H9 (cell line): ENCODE results near the gene BCAP29. TPM values are rescaled to one million over a fixed set of nuclear protein-coding genes. Genes with fewer than 3 reads are reported as not detected.
A peak's percentile ranks its signal among the peaks of the same experiment; 100 is the strongest.

ENCODE experiments used
- DNase-seq: peaks from one replicate; pipeline ENCODE4 v3.0.0-alpha.2; 2017
- H2AFZ ChIP-seq: one replicate; pipeline ENCODE4 v1.6.1; 2013; ENCODE audit warnings: mild to moderate bottlenecking, low read length, control low read depth, moderate library complexity
- H2AK5ac ChIP-seq: 2 replicates; pipeline ENCODE4 v1.6.1; 2013; ENCODE audit warnings: low read length, control low read depth, mixed read lengths; ENCODE audit not compliant: insufficient read length
- H2BK120ac ChIP-seq: one replicate; pipeline ENCODE4 v1.6.1; 2013; ENCODE audit warnings: low read depth, mild to moderate bottlenecking, low read length, control low read depth, inconsistent platforms; ENCODE audit not compliant: poor library complexity, severe bottlenecking
- H2BK12ac ChIP-seq: 2 replicates; pipeline ENCODE4 v1.6.1; 2013; ENCODE audit warnings: low read length, control low read depth, mixed read lengths, low read depth; ENCODE audit not compliant: insufficient read length
- H2BK15ac ChIP-seq: 2 replicates; pipeline ENCODE4 v1.6.1; 2013; ENCODE audit warnings: low read depth, low read length, control low read depth
- H2BK20ac ChIP-seq: one replicate; pipeline ENCODE4 v1.6.1; 2013; ENCODE audit warnings: low read depth, mild to moderate bottlenecking, low read length, control low read depth, inconsistent platforms; ENCODE audit not compliant: poor library complexity, severe bottlenecking
- H2BK5ac ChIP-seq: 2 replicates; pipeline ENCODE4 v1.6.1; 2013; ENCODE audit warnings: low read length, control low read depth, mixed read lengths; ENCODE audit not compliant: insufficient read length
- H3K14ac ChIP-seq: 2 replicates; pipeline ENCODE4 v1.6.1; 2013; ENCODE audit warnings: low read length, control low read depth; ENCODE audit not compliant: insufficient read depth
- H3K18ac ChIP-seq: 2 replicates; pipeline ENCODE4 v1.6.1; 2013; ENCODE audit warnings: low read depth, mild to moderate bottlenecking, mixed read lengths, low read length, control low read depth; ENCODE audit not compliant: insufficient read length
- H3K23ac ChIP-seq: 2 replicates; pipeline ENCODE4 v1.6.1; 2013; ENCODE audit warnings: low read length, control low read depth, mixed read lengths, low read depth; ENCODE audit not compliant: insufficient read length
- H3K23me2 ChIP-seq: 2 replicates; pipeline ENCODE4 v1.6.1; 2013; ENCODE audit warnings: low read depth, mild to moderate bottlenecking, mixed read lengths, low read length, control low read depth; ENCODE audit not compliant: insufficient read length, poor library complexity, severe bottlenecking
- H3K27ac ChIP-seq: 2 replicates; pipeline ENCODE4 v1.5.1; 2013; ENCODE audit warnings: low read length, control low read depth, mixed read lengths, low read depth; ENCODE audit not compliant: insufficient read length
- H3K27me3 ChIP-seq: 2 replicates; pipeline ENCODE4 v1.6.1; 2013; ENCODE audit warnings: low read length, control low read depth, inconsistent platforms; ENCODE audit not compliant: insufficient read depth
- H3K4ac ChIP-seq: 2 replicates; pipeline ENCODE4 v1.6.1; 2013; ENCODE audit warnings: low read depth, mild to moderate bottlenecking, control low read depth, inconsistent platforms, low read length, moderate library complexity
- H3K4me1 ChIP-seq: 2 replicates; pipeline ENCODE4 v1.6.1; 2013; ENCODE audit warnings: low read length, control low read depth, inconsistent platforms; ENCODE audit not compliant: insufficient read depth
- H3K4me2 ChIP-seq: 2 replicates; pipeline ENCODE4 v1.6.1; 2013; ENCODE audit warnings: low read length, control low read depth, mixed read lengths; ENCODE audit not compliant: insufficient read length, insufficient read depth
- H3K56ac ChIP-seq: 2 replicates; pipeline ENCODE4 v1.6.1; 2013; ENCODE audit warnings: low read depth, mild to moderate bottlenecking, mixed read lengths, low read length, control low read depth; ENCODE audit not compliant: insufficient read length
- H3K79me1 ChIP-seq: 2 replicates; pipeline ENCODE4 v1.6.1; 2013; ENCODE audit warnings: low read depth, mild to moderate bottlenecking, moderate library complexity, low read length, control low read depth, inconsistent platforms; ENCODE audit not compliant: insufficient read depth, poor library complexity, severe bottlenecking
- H3K79me2 ChIP-seq: 2 replicates; pipeline ENCODE4 v1.6.1; 2013; ENCODE audit warnings: low read length, control low read depth, inconsistent platforms; ENCODE audit not compliant: insufficient read depth
- H3K9ac ChIP-seq: 2 replicates; pipeline ENCODE4 v1.6.1; 2013; ENCODE audit warnings: low read length, control low read depth, mixed read lengths; ENCODE audit not compliant: insufficient read length; ENCODE audit errors: extremely low read depth
- H3K9me3 ChIP-seq: one replicate; pipeline ENCODE4 v1.6.1; 2013; ENCODE audit warnings: low read depth, low read length, inconsistent platforms; ENCODE audit not compliant: control insufficient read depth
- H3T11ph ChIP-seq: one replicate; pipeline ENCODE4 v1.6.1; 2013; ENCODE audit warnings: mild to moderate bottlenecking, low read length, control low read depth, inconsistent platforms
- H4K20me1 ChIP-seq: one replicate; pipeline ENCODE4 v1.6.1; 2013; ENCODE audit not compliant: control insufficient read depth, insufficient read length, insufficient read depth
- H4K5ac ChIP-seq: 2 replicates; pipeline ENCODE4 v1.6.1; 2013; ENCODE audit warnings: low read depth, mild to moderate bottlenecking, mixed read lengths, low read length, control low read depth; ENCODE audit not compliant: insufficient read length
- H4K8ac ChIP-seq: replicated peaks from 2 replicates; pipeline ENCODE4 v1.6.1; 2013; ENCODE audit warnings: low read length, control low read depth, mixed read lengths, low read depth; ENCODE audit not compliant: insufficient read length
- H4K91ac ChIP-seq: 2 replicates; pipeline ENCODE4 v1.6.1; 2013; ENCODE audit warnings: low read depth, mild to moderate bottlenecking, moderate library complexity, mixed read lengths, low read length, control low read depth; ENCODE audit not compliant: insufficient read length
- H3K27ac Mint-ChIP-seq, 3 experiments: 2 replicates in 2 of 3; 3 replicates in 1 of 3; pipeline ENCODE4 v1.8.0; 2020 to 2021; ENCODE audit warnings: mixed read lengths in 3 of 3, mild to moderate bottlenecking in 1 of 3, moderate library complexity in 1 of 3
- H3K27me3 Mint-ChIP-seq: 2 replicates; pipeline ENCODE4 v1.8.0; 2021; ENCODE audit warnings: low read depth, mild to moderate bottlenecking, moderate library complexity, mixed read lengths
- H3K36me3 Mint-ChIP-seq, 3 experiments: 2 replicates in 2 of 3; 3 replicates in 1 of 3; pipeline ENCODE4 v1.8.0; 2020 to 2021; ENCODE audit warnings: low read depth in 3 of 3, mixed read lengths in 3 of 3; ENCODE audit not compliant: insufficient read depth in 1 of 3
- H3K4me1 Mint-ChIP-seq, 2 experiments: 2 replicates each; pipeline ENCODE4 v1.8.0; 2020; ENCODE audit warnings: mixed read lengths in 2 of 2
- H3K4me3 Mint-ChIP-seq, 2 experiments: 2 replicates in 1 of 2; 3 replicates in 1 of 2; pipeline ENCODE4 v1.8.0; 2020 to 2021; ENCODE audit warnings: mild to moderate bottlenecking in 2 of 2, mixed read lengths in 2 of 2, moderate library complexity in 1 of 2
- H3K9me3 Mint-ChIP-seq, 2 experiments: 2 replicates in 1 of 2; 3 replicates in 1 of 2; pipeline ENCODE4 v1.8.0; 2020; ENCODE audit warnings: mild to moderate bottlenecking in 2 of 2, mixed read lengths in 2 of 2, moderate library complexity in 1 of 2
- WGBS: extraction: QIAGEN DNeasy Blood & Tissue Kit; methylation state at CpG from one replicate; pipeline ENCODE4 v1.1.7; 2013; ENCODE audit warnings: missing lambda C conversion rate, low lambda C conversion rate, mixed read lengths; ENCODE audit not compliant: insufficient read length; ENCODE audit errors: extremely low coverage; 5-methylcytosine and 5-hydroxymethylcytosine counted together
- total RNA-seq: library from RNA; stranded (reverse); gene quantifications from 2 replicates; pipeline ENCODE4 v1.2.1, GENCODE V29; 2021
- TF ChIP-seq, protein P1 (sequence below): fragments of 200-600 bp; sonication (generic); conservative IDR thresholded peaks from 3 replicates; pipeline ENCODE4 v1.8.0; 2021; ENCODE audit warnings: antibody characterized with exemption, mild to moderate bottlenecking

The BCAP29 gene
- total RNA-seq, 1 experiment from 2014 or later: 30.6 TPM

DNA sequence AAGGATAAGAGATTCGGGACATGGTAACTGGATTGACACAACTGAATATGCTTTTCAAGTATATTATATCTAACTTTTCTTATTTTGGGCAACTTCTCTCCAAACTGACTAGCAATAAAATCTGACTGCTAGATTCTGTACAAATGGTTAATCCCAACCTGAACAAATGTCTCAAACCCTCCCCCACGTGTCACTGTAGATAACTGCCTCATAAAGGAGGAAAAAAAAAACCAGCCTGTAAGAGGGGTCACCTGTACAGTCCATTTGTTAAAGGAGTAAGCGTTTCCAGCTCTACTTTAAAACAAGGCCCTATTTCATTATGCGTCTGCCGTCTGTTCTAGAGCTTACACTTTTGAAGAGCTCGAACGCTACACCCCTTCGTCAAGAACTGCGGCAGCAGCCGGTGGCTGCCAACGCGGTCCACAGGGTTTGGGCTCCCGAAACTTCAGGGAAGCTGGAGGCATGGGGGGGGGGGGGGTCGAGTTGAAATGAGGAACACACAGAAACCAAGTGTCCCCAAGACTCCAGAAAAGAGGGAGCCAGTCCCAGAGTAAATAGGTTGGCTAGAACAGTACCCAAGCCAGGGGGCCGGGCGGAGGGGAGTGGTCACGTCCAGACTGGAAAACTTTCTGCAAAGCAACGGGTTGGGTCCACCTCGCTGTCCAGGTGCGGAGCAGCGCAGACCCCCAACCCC lies 16.8 kb upstream of the BCAP29 start:
- H3K4ac ChIP-seq: no peak overlapping the region
- no peak overlapping the region for H4K8ac ChIP-seq
- H3K18ac ChIP-seq: peak overlapping the region; percentile 77
- Mint-ChIP-seq H3K27ac (peak overlapping the region; percentile 93 to 99 (median 97); a peak in 5 of 7 replicates), H3K4me3 (peak overlapping the region; percentile 84 to 93), H3K4me1 (peaks cover 23 to 24% of the 10 kb centered on the region in 2 experiments), H3K36me3 (peaks cover 0 to 10% (median 7%) of the 10 kb centered on the region in 3 experiments; a peak in 4 of 7 replicates), H3K27me3 (peaks cover 2% of the 10 kb centered on the region; the same call in 1 of the 2 replicates), H3K9me3 (no peaks in the 10 kb centered on the region)
- no peak overlapping the region for H3T11ph ChIP-seq
- no CpG with 5 or more reads among the region's 21 CpGs for WGBS
- H2BK5ac ChIP-seq: no peak overlapping the region
- H3K4me2 ChIP-seq: peak overlapping the region; percentile 93
- H2AK5ac ChIP-seq: no peak overlapping the region
- H3K27me3 ChIP-seq: no peaks in the 10 kb centered on the region
- H2BK120ac ChIP-seq: no peak overlapping the region
- H3K4me1 ChIP-seq: no peaks in the 10 kb centered on the region
- H3K79me2 ChIP-seq: no peaks in the 10 kb centered on the region; the same call in 1 of the 2 replicates
- no peak overlapping the region for H2BK12ac ChIP-seq
- H3K23ac ChIP-seq: no peak overlapping the region
- H3K79me1 ChIP-seq: no peaks in the 10 kb centered on the region
- no peak overlapping the region for H4K5ac ChIP-seq
- peak overlapping the region; percentile 64; the same call in 1 of the 2 replicates for H3K14ac ChIP-seq
- DNase-seq: no peak
- no peak overlapping the region for H4K91ac ChIP-seq
- no peak overlapping the region for H2BK20ac ChIP-seq
- no peak overlapping the region for H3K56ac ChIP-seq
- H2BK15ac ChIP-seq: no peak overlapping the region
- H2AFZ ChIP-seq: no peak overlapping the region
- no peaks in the 10 kb centered on the region for H3K9me3 ChIP-seq
- no peaks in the 10 kb centered on the region for H4K20me1 ChIP-seq
- peak overlapping the region; percentile 78 for H3K9ac ChIP-seq
- TF ChIP-seq, protein P1, sequence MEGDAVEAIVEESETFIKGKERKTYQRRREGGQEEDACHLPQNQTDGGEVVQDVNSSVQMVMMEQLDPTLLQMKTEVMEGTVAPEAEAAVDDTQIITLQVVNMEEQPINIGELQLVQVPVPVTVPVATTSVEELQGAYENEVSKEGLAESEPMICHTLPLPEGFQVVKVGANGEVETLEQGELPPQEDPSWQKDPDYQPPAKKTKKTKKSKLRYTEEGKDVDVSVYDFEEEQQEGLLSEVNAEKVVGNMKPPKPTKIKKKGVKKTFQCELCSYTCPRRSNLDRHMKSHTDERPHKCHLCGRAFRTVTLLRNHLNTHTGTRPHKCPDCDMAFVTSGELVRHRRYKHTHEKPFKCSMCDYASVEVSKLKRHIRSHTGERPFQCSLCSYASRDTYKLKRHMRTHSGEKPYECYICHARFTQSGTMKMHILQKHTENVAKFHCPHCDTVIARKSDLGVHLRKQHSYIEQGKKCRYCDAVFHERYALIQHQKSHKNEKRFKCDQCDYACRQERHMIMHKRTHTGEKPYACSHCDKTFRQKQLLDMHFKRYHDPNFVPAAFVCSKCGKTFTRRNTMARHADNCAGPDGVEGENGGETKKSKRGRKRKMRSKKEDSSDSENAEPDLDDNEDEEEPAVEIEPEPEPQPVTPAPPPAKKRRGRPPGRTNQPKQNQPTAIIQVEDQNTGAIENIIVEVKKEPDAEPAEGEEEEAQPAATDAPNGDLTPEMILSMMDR: no peak
- H3K23me2 ChIP-seq: peaks cover 6% of the 10 kb centered on the region
- no peak overlapping the region for H3K27ac ChIP-seq
